A673 (cell line): Measurements from ENCODE around the gene SEMA3A. TPM values are rescaled to one million over a fixed set of nuclear protein-coding genes. Genes with fewer than 3 reads are reported as not detected.

Experiments used
- BruUV-seq: library from RNA; stranded (reverse); fragments of 400-500 nt; replicated peaks from 2 replicates; lab custom pipeline; 2021; lab: Mats Ljungman, UMichigan
- CTCF ChIA-PET: fragments of 300-600 bp; sonication (Branson Sonifier 250); formaldehyde crosslinking; loops from one replicate; lab custom pipeline; 2022; ENCODE audit warnings: antibody characterized with exemption; lab: Charles Lee
- POLR2A ChIA-PET: fragments of 300-600 bp; sonication (Branson Sonifier 250); formaldehyde crosslinking; loops from one replicate; lab custom pipeline; 2022; ENCODE audit warnings: antibody characterized with exemption; ENCODE audit not compliant: low non-redundant PET; lab: Charles Lee
- DNase-seq: peaks from one replicate; pipeline ENCODE4 v3.0.0-alpha.2; 2015; ENCODE audit warnings: low spot score
- H3K27ac ChIP-seq: fragments of 200-600 bp; sonication (generic); 2 replicates; pipeline ENCODE4 v1.5.1; 2016; ENCODE audit warnings: mixed run types, low read depth, mild to moderate bottlenecking, mixed read lengths, antibody characterized with exemption, low read length; ENCODE audit not compliant: poor library complexity, severe bottlenecking
- H3K27me3 ChIP-seq: fragments of 200-600 bp; sonication (generic); replicated peaks from 2 replicates; pipeline ENCODE4 v1.6.1; 2017; ENCODE audit warnings: mixed run types, low read depth, mild to moderate bottlenecking, mixed read lengths, antibody characterized with exemption, low read length; ENCODE audit not compliant: insufficient read depth, poor library complexity
- H3K36me3 ChIP-seq: fragments of 200-600 bp; sonication (generic); 2 replicates; pipeline ENCODE4 v1.6.1; 2016; ENCODE audit warnings: mixed run types, mild to moderate bottlenecking, mixed read lengths, antibody characterized with exemption, low read length; ENCODE audit not compliant: insufficient read depth, poor library complexity, severe bottlenecking
- H3K4me1 ChIP-seq: fragments of 200-600 bp; sonication (generic); 2 replicates; pipeline ENCODE4 v1.6.1; 2017; ENCODE audit warnings: mixed run types, mild to moderate bottlenecking, mixed read lengths, antibody characterized with exemption, low read length; ENCODE audit not compliant: insufficient read depth, poor library complexity, severe bottlenecking
- H3K4me3 ChIP-seq: fragments of 200-600 bp; sonication (generic); 2 replicates; pipeline ENCODE4 v1.5.1; 2016; ENCODE audit warnings: low read depth, mixed run types, mild to moderate bottlenecking, mixed read lengths, low read length; ENCODE audit not compliant: poor library complexity, severe bottlenecking
- H3K9me3 ChIP-seq: fragments of 200-600 bp; sonication (generic); 2 replicates; pipeline ENCODE4 v1.6.1; 2016; ENCODE audit warnings: mixed run types, low read depth, mild to moderate bottlenecking, mixed read lengths, antibody characterized with exemption, low read length; ENCODE audit not compliant: poor library complexity, severe bottlenecking
- CTCF ChIP-seq: fragments of 300-800, 200-600 bp; sonication (generic); conservative IDR thresholded peaks from 2 replicates; pipeline ENCODE4 v1.5.1; 2017; ENCODE audit warnings: low read depth, mild to moderate bottlenecking, antibody characterized with exemption, low read length, moderate library complexity, mixed read lengths
- EZH2 ChIP-seq: fragments of 200-600 bp; sonication (generic); IDR thresholded peaks from 2 replicates; pipeline ENCODE4 v1.6.1; 2017; ENCODE audit warnings: borderline replicate concordance, low read depth, mild to moderate bottlenecking, mixed read lengths, antibody characterized with exemption, low read length; ENCODE audit not compliant: poor library complexity, severe bottlenecking
- intact Hi-C: fragments of 100-400 bp; cut with micrococcal nuclease; formaldehyde crosslinking; loops from one replicate; pipeline ENCODE4 v1.10.0; 2022; ENCODE audit not compliant: unreplicated experiment
- total RNA-seq: library from RNA; stranded (reverse); gene quantifications from 2 replicates; pipeline ENCODE4 v1.2.3, GENCODE V29; 2021

The SEMA3A gene
- total RNA-seq, 1 experiment from 2014 or later, result 22.8 TPM

GRCh38 chr7:84002348-84002747 is 192.2 kb downstream of the SEMA3A start:
- intact Hi-C loops, result no loop called here
- Histone ChIP-seq H3K9me3 (no peaks in the 10 kb centered on the region), H3K4me1 (no peaks in the 10 kb centered on the region), H3K4me3 (no peak overlapping the region), H3K36me3 (peaks cover 7% of the 10 kb centered on the region), H3K27me3 (no peaks in the 10 kb centered on the region), H3K27ac (no peak overlapping the region)
- ChIA-PET POLR2A (no interaction called here), CTCF (no interaction called here)
- no peak for TF ChIP-seq CTCF
- no peak for TF ChIP-seq EZH2
- DNase-seq, result no peak
- no TSS peak for BruUV-seq

DNA sequence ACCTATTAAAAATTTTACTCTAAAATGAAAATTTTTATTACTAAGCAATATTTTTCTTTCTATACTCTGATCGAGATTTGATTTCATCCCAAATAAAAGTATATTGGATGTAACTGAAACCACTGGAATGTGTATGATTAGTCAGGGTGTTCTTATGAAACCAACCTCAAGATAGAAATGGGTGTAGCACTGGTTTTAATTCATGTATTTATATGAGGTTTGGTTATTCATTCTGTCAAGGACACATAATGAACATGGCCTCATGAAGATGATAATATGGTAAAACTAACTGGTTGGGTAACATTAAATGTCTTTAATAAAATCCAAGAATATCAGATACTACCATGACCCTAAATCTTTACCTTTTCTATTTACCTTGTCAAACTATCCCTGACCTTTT is 197.7 kb downstream of the SEMA3A start:
- no peak for TF ChIP-seq CTCF
- TF ChIP-seq EZH2, result no peak
- CTCF ChIA-PET, result no interaction called here
- H3K4me3 ChIP-seq, result no peak overlapping the region
- no TSS peak for BruUV-seq
- no peak overlapping the region for H3K27ac ChIP-seq
- DNase-seq, result no peak
- no peaks in the 10 kb centered on the region for H3K4me1 ChIP-seq
- no peaks in the 10 kb centered on the region for H3K36me3 ChIP-seq
- POLR2A ChIA-PET, result no interaction called here
- H3K27me3 ChIP-seq, result no peaks in the 10 kb centered on the region
- intact Hi-C loops, result no loop called here
- H3K9me3 ChIP-seq, result no peaks in the 10 kb centered on the region

GRCh38 chr7:83987764-83988163 is 206.8 kb downstream of the SEMA3A start:
- no peak for DNase-seq
- Histone ChIP-seq H3K9me3 (no peaks in the 10 kb centered on the region), H3K27ac (no peak overlapping the region), H3K4me1 (peaks cover 5% of the 10 kb centered on the region), H3K36me3 (no peaks in the 10 kb centered on the region), H3K27me3 (no peaks in the 10 kb centered on the region), H3K4me3 (no peak overlapping the region)
- POLR2A ChIA-PET, result interaction anchor here (0.7 kb wide), 1 partner anchor 201 kb away, joined by 3 read pairs; no protein-coding TSS in a partner anchor
- no peak for TF ChIP-seq EZH2
- no peak for TF ChIP-seq CTCF
- BruUV-seq, result no TSS peak
- intact Hi-C loops, result no loop called here
- CTCF ChIA-PET, result interaction anchor here (0.6 kb wide), 1 partner anchor 9 kb away, joined by 5 read pairs; no protein-coding TSS in a partner anchor
